HepG2 (cell line): ENCODE results near the gene LZTR1. TPM values are rescaled to one million over a fixed set of nuclear protein-coding genes. Genes with fewer than 3 reads are reported as not detected.
A peak's percentile ranks its signal among the peaks of the same experiment; 100 is the strongest.

Source experiments
- ATF7 ChIP-seq, 2 experiments: fragments of 450-650 bp in 1 of 2; sonication (generic) in 1 of 2; formaldehyde crosslinking in 1 of 2; IDR thresholded peaks; 2 replicates each; pipeline versions ENCODE4 v1.4.0 to v1.6.1; 2016 to 2020; ENCODE audit warnings: antibody characterized with exemption in 1 of 2, mild to moderate bottlenecking in 1 of 2, missing genetic modification reagents in 1 of 2
- CREB3 ChIP-seq: sonication (generic); formaldehyde crosslinking; IDR thresholded peaks from 2 replicates; pipeline ENCODE4 v1.5.0; 2020; ENCODE audit warnings: missing genetic modification reagents
- E2F5 ChIP-seq: sonication (generic); formaldehyde crosslinking; conservative IDR thresholded peaks from 2 replicates; pipeline ENCODE4 v1.4.0; 2020; ENCODE audit warnings: missing genetic modification reagents
- GFI1 ChIP-seq: sonication (generic); formaldehyde crosslinking; IDR thresholded peaks from 2 replicates; pipeline ENCODE4 v1.5.0; 2020; ENCODE audit warnings: missing genetic modification reagents, mild to moderate bottlenecking, borderline replicate concordance
- KDM5A ChIP-seq: fragments of 200-600 bp; sonication (generic); IDR thresholded peaks from 2 replicates; pipeline ENCODE4 v1.7.0; 2018; ENCODE audit warnings: antibody characterized with exemption, mild to moderate bottlenecking, low read length, borderline replicate concordance
- KLF9 ChIP-seq: IDR thresholded peaks from 2 replicates; pipeline ENCODE4 v1.6.1; 2016; ENCODE audit warnings: low read depth
- NR2F2 ChIP-seq: IDR thresholded peaks from 2 replicates; pipeline ENCODE4 v1.6.1; 2012; ENCODE audit warnings: low read depth, inconsistent platforms, borderline replicate concordance
- PRMT3 ChIP-seq: sonication (generic); formaldehyde crosslinking; IDR thresholded peaks from 2 replicates; pipeline ENCODE4 v1.8.1; 2022; ENCODE audit warnings: low read depth, mild to moderate bottlenecking, moderate library complexity, missing genetic modification reagents, borderline replicate concordance
- RXRB ChIP-seq: IDR thresholded peaks from 2 replicates; pipeline ENCODE4 v1.6.1; 2016; ENCODE audit warnings: borderline replicate concordance, missing genetic modification reagents, missing compliant biosample characterization
- ZBTB1 ChIP-seq: sonication (generic); formaldehyde crosslinking; IDR thresholded peaks from 2 replicates; pipeline ENCODE4 v1.4.0; 2020; ENCODE audit warnings: missing genetic modification reagents, borderline replicate concordance
- ZBTB25 ChIP-seq: IDR thresholded peaks from 2 replicates; pipeline ENCODE4 v1.6.1; 2018; ENCODE audit warnings: missing genetic modification reagents
- ZMYM3 ChIP-seq: sonication (generic); formaldehyde crosslinking; IDR thresholded peaks from 2 replicates; pipeline ENCODE4 v1.5.1; 2020; ENCODE audit warnings: mild to moderate bottlenecking, missing genetic modification reagents
- ZNF12 ChIP-seq: sonication (generic); formaldehyde crosslinking; IDR thresholded peaks from 2 replicates; pipeline ENCODE4 v1.5.0; 2020; ENCODE audit warnings: missing genetic modification reagents
- ZNF180 ChIP-seq: sonication (generic); formaldehyde crosslinking; IDR thresholded peaks from 2 replicates; pipeline ENCODE4 v1.4.0; 2020; ENCODE audit warnings: low read depth, missing genetic modification reagents, borderline replicate concordance
- ZNF280B ChIP-seq: sonication (generic); formaldehyde crosslinking; IDR thresholded peaks from 2 replicates; pipeline ENCODE4 v1.5.0; 2020; ENCODE audit warnings: missing genetic modification reagents, mild to moderate bottlenecking, borderline replicate concordance
- ZNF468 ChIP-seq: sonication (generic); formaldehyde crosslinking; IDR thresholded peaks from 2 replicates; pipeline ENCODE4 v1.8.0; 2022; ENCODE audit warnings: mild to moderate bottlenecking, moderate library complexity, missing genetic modification reagents
- ZNF530 ChIP-seq: sonication (generic); formaldehyde crosslinking; IDR thresholded peaks from 2 replicates; pipeline ENCODE4 v1.5.0; 2020; ENCODE audit warnings: low read depth, mild to moderate bottlenecking, missing genetic modification reagents
- ZNF652 ChIP-seq: IDR thresholded peaks from 2 replicates; pipeline ENCODE4 v1.6.1; 2016; ENCODE audit warnings: low read depth, borderline replicate concordance
- ZNF839 ChIP-seq: sonication (generic); formaldehyde crosslinking; IDR thresholded peaks from 2 replicates; pipeline ENCODE4 v1.4.0; 2020; ENCODE audit warnings: missing genetic modification reagents, mild to moderate bottlenecking, borderline replicate concordance
- ZSCAN9 ChIP-seq: IDR thresholded peaks from 2 replicates; pipeline ENCODE4 v1.6.1; 2016; ENCODE audit warnings: borderline replicate concordance
- polyA plus RNA-seq, 8 experiments: library from polyadenylated mRNA; depleted of rRNA in 3 of 8; stranded (reverse) in 7 of 8; unstranded in 1 of 8; fragments of >200 nt; fragmentation: Illumina TruSeq in 4 of 8; extraction: Trizol in 4 of 8; gene quantifications; 2 replicates each; pipeline versions ENCODE4 v1.2.1 to v1.2.3, GENCODE V29; 2011 to 2016; ENCODE audit warnings: low read depth in 4 of 8, missing spikeins in 1 of 8, mixed read lengths in 1 of 8; ENCODE audit not compliant: insufficient read depth in 1 of 8
- total RNA-seq, 5 experiments: library from RNA; depleted of rRNA; stranded (reverse); fragments of >200 nt; fragmentation: Illumina TruSeq; extraction: Trizol; gene quantifications; 2 replicates each; pipeline ENCODE4 v1.2.3, GENCODE V29; 2016; ENCODE audit warnings: low read depth in 1 of 5

LZTR1 gene
- total and polyA plus RNA-seq, 2 of the 13 experiments (the other 11 are each of a cell fraction or from before 2014, with no cell fraction given) = 21.8 to 22.4 TPM

GRCh38 chr22:20956258-20957101 is 25.6 kb upstream of the LZTR1 start (continued):
- TF ChIP-seq E2F5 (CRISPR knock-in tag) (no peak), ZNF530 (no peak), ZSCAN9 (no peak), ZNF652 (CRISPR knock-in tag) (no peak), RXRB (CRISPR knock-in tag) (no peak), GFI1 (CRISPR knock-in tag) (no peak; the same call in 1 of the 2 replicates), ZNF468 (CRISPR knock-in tag) (0 out of 2 replicates have a peak, but pooled peaks have one; percentile 8), ZNF180 (CRISPR knock-in tag) (no peak), NR2F2 (no peak), CREB3 (no peak), ZBTB25 (CRISPR knock-in tag) (no peak), ZNF839 (CRISPR knock-in tag) (no peak), ZBTB1 (CRISPR knock-in tag) (no peak), ZMYM3 (CRISPR knock-in tag) (peak; percentile 87; the same call in 1 of the 2 replicates), ZNF280B (CRISPR knock-in tag) (0 out of 2 replicates have a peak, but pooled peaks have one; percentile 19), KDM5A (no peak), KLF9 (CRISPR knock-in tag) (no peak), PRMT3 (CRISPR knock-in tag) (no peak), ATF7 (IDR thresholded peaks at IDR 0.05) (no peak), ATF7 (CRISPR knock-in tag; IDR thresholded peaks at IDR 0.05) (no peak), ZNF12 (CRISPR knock-in tag) (no peak)
